GM12878 (cell line): ENCODE results near the gene SPATC1L. TPM values are rescaled to one million over a fixed set of nuclear protein-coding genes. Genes with fewer than 3 reads are reported as not detected.
"Not testable (repeated sequence)": the region's sequence is repeated elsewhere in the genome, so short reads cannot be mapped to it uniquely, and the experiment has no call there.

ENCODE experiments used
- ATAC-seq: fragments of 200-7000 bp; cut with Tn5 transposase; 3 replicates; pipeline ENCODE4 v1.9.1; 2020; ENCODE audit warnings: mild to moderate bottlenecking, moderate library complexity
- BruUV-seq: library from RNA; stranded (reverse); fragments of 400-500 nt; replicated peaks from 2 replicates; lab custom pipeline; 2021; lab: Mats Ljungman, UMichigan
- CTCF ChIA-PET: fragments of 300-600 bp; sonication (Branson Sonifier 250); formaldehyde crosslinking; extraction: SDS; loops from one replicate; lab custom pipeline; 2021; ENCODE audit warnings: inconsistent platforms; lab: Yijun Ruan, JAX
- POLR2A ChIA-PET: fragments of 350-600 bp; formaldehyde crosslinking; extraction: SDS; loops from one replicate; lab custom pipeline; 2021; ENCODE audit warnings: inconsistent platforms; lab: Charles Lee
- RAD21 ChIA-PET: fragments of 300-600 bp; sonication (Branson Sonifier 250); formaldehyde crosslinking; loops from one replicate; lab custom pipeline; 2023; ENCODE audit warnings: antibody characterized with exemption; ENCODE audit not compliant: unreplicated experiment; lab: Charles Lee
- SMC1A ChIA-PET: fragments of 300-600 bp; sonication (Branson Sonifier 250); formaldehyde crosslinking; loops from one replicate; lab custom pipeline; 2023; ENCODE audit not compliant: unreplicated experiment, uncharacterized antibody; lab: Charles Lee
- DNase-seq: peaks from one replicate; pipeline ENCODE4 v3.0.0-alpha.2; 2011; ENCODE audit warnings: low read depth, low spot score
- FAIRE-seq: peaks from 3 replicates; lab custom pipeline; 2011; peaks lifted over from hg19 to GRCh38; lab: Jason Lieb, UNC
- H2AFZ ChIP-seq: 2 replicates; pipeline ENCODE4 v1.6.0; 2011; ENCODE audit warnings: low read depth, low read length, control low read depth; ENCODE audit not compliant: control insufficient read depth
- H3K27ac ChIP-seq: 2 replicates; pipeline ENCODE4 v1.5.1; 2011; ENCODE audit warnings: control low read depth; ENCODE audit not compliant: control insufficient read depth, insufficient read depth
- H3K27me3 ChIP-seq, 2 experiments: replicated peaks in 1 of 2; 2 replicates each; pipeline versions ENCODE4 v1.6.0 to v1.6.1; 2011; ENCODE audit warnings: low read length in 1 of 2; ENCODE audit not compliant: control insufficient read depth in 2 of 2, insufficient read depth in 2 of 2
- H3K36me3 ChIP-seq, 2 experiments: 2 replicates each; pipeline ENCODE4 v1.5.1; 2011; ENCODE audit warnings: low read length in 1 of 2; ENCODE audit not compliant: control insufficient read depth in 2 of 2, insufficient read depth in 2 of 2
- H3K4me1 ChIP-seq: 2 replicates; pipeline ENCODE4 v1.6.1; 2011; ENCODE audit warnings: mild to moderate bottlenecking, low read length, moderate library complexity, mixed read lengths; ENCODE audit not compliant: control insufficient read depth, insufficient read depth
- H3K4me2 ChIP-seq: 2 replicates; pipeline ENCODE4 v1.6.0; 2011; ENCODE audit warnings: control low read depth; ENCODE audit not compliant: control insufficient read depth, insufficient read depth
- H3K4me3 ChIP-seq: fragments of 200-600 bp; sonication (generic); 2 replicates; pipeline ENCODE4 v1.5.1; 2016
- H3K79me2 ChIP-seq: 2 replicates; pipeline ENCODE4 v1.6.0; 2011; ENCODE audit warnings: low read length; ENCODE audit not compliant: control insufficient read depth, insufficient read depth
- H3K9ac ChIP-seq: 2 replicates; pipeline ENCODE4 v1.8.0; 2011; ENCODE audit warnings: low read length, control low read depth, mixed read lengths; ENCODE audit not compliant: control insufficient read depth, insufficient read depth
- H3K9me3 ChIP-seq: replicated peaks from 3 replicates; pipeline ENCODE4 v1.5.1; 2011; ENCODE audit warnings: mild to moderate bottlenecking, low read length; ENCODE audit not compliant: control insufficient read depth, insufficient read depth
- H4K20me1 ChIP-seq: 2 replicates; pipeline ENCODE4 v1.6.0; 2011; ENCODE audit not compliant: control insufficient read depth, insufficient read depth
- RUNX3 ChIP-seq: IDR thresholded peaks from 2 replicates; pipeline ENCODE4 v1.6.1; 2012; ENCODE audit warnings: low read length, inconsistent platforms
- WGBS: methylation state at CpG from one replicate; pipeline ENCODE4 v1.1.6; 2016; ENCODE audit warnings: low lambda C conversion rate; ENCODE audit not compliant: insufficient replicate concordance, insufficient coverage; ENCODE audit errors: missing lambda C conversion rate; 5-methylcytosine and 5-hydroxymethylcytosine counted together
- in situ Hi-C: fragments of 300-500 bp; cut with MboI; formaldehyde crosslinking; loops from 9 replicates; pipeline ENCODE4 v1.14.3; 2018; ENCODE audit warnings: mixed read lengths
- intact Hi-C: fragments of 100-400 bp; cut with micrococcal nuclease; formaldehyde crosslinking; loops from one replicate; pipeline ENCODE4 v1.14.2; 2022; ENCODE audit not compliant: unreplicated experiment
- polyA plus RNA-seq, 11 experiments: library from polyadenylated mRNA; depleted of rRNA in 4 of 11; unstranded in 6 of 11; stranded (reverse) in 5 of 11; fragments of >200 nt; fragmentation: Nextera tagmentation in 4 of 11; fragmentation: Illumina TruSeq in 1 of 11; extraction: Ambion mirVana in 4 of 11; extraction: Trizol in 1 of 11; gene quantifications; 1 replicate in 1 of 11; 2 replicates in 10 of 11; pipeline versions ENCODE4 v1.2.1 to v1.2.3, GENCODE V29; 2011 to 2016; ENCODE audit warnings: inconsistent platforms in 2 of 11, missing spikeins in 2 of 11, low read depth in 1 of 11
- total RNA-seq, 4 experiments: library from RNA; depleted of rRNA in 3 of 4; stranded (reverse); fragments of >200 nt in 3 of 4; fragmentation: Illumina TruSeq in 1 of 4; extraction: Trizol in 1 of 4; gene quantifications; 2 replicates each; pipeline versions ENCODE4 v1.2.1 to v1.2.3, GENCODE V29; 2013 to 2021

The SPATC1L gene
- total and polyA plus RNA-seq, 10 of the 15 experiments (the other 5 are each of a cell fraction or from before 2014, with no cell fraction given) = 1.4 to 16.0 (median 7.0) TPM; not detected in 2

DNA sequence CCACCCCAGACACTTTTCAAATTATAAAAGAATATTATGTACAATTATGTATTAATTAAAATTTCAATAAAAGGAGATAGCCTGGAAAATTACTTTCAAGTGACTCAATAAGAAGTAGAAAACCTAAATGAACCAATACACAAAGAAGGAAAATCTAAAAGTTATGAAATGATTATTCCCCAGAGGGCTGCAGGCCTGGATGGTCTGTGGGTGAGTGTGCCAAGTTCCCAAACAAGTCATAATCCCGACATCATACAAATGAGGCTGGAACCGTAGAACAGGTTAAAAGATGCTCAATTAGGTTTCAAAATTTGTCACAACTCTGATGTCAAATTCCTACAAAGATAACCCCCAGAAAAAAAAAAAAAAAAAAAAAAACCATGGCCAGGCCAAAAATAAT is 12.7 kb downstream of the SPATC1L start:
- H3K4me1 ChIP-seq = no peaks in the 10 kb centered on the region; the same call in 1 of the 2 replicates
- no peaks in the 10 kb centered on the region for H3K79me2 ChIP-seq
- ChIA-PET POLR2A (no interaction called here), RAD21 (no interaction called here), CTCF (no interaction called here), SMC1A (no interaction called here)
- H3K4me3 ChIP-seq = no peak overlapping the region
- H3K9me3 ChIP-seq = peaks cover 2% of the 10 kb centered on the region; the same call in 1 of the 3 replicates
- H3K36me3 ChIP-seq = no peaks in the 10 kb centered on the region
- DNase-seq (no peak), FAIRE-seq (no peak), ATAC-seq (no peak)
- intact Hi-C loops = no loop called here
- in situ Hi-C loops = no loop called here
- H4K20me1 ChIP-seq = no peaks in the 10 kb centered on the region
- TF ChIP-seq RUNX3 = no peak
- H3K4me2 ChIP-seq = no peak overlapping the region
- no peak overlapping the region for H3K9ac ChIP-seq
- no peaks in the 10 kb centered on the region for H3K27me3 ChIP-seq
- BruUV-seq = no TSS peak
- WGBS = 4% methylated on average over 2 of the region's 2 CpGs
- no peak overlapping the region for H3K27ac ChIP-seq
- no peak overlapping the region for H2AFZ ChIP-seq

DNA sequence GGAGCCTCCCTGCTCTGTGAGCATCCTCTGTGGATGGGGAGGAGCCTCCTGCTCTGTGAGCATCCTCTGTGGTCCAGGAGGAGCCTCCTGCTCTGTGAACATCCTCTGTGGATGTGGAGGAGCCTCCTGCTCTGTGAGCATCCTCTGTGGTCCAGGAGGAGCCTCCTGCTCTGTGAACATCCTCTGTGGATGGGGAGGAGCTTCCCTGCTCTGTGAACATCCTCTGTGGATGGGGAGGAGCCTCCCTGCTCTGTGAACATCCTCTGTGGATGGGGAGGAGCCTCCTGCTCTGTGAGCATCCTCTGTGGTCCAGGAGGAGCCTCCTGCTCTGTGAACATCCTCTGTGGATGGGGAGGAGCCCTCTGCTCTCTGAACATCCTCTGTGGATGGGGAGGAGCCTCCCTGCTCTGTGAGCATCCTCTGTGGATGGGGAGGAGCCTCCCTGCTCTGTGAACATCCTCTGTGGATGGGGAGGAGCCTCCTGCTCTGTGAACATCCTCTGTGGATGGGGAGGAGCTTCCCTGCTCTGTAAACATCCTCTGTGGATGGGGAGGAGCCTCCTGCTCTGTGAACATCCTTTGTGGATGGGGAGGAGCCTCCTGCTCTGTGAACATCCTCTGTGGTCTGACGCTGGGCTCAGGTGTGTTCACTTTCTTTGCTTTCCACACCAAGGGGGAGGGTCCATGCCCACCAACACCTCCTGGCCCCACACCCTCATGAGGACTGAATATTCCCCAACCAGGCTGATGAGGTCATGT is 13.6 kb downstream of the SPATC1L start:
- SMC1A ChIA-PET, RAD21 ChIA-PET, H3K4me2 ChIP-seq, POLR2A ChIA-PET, H3K27me3 ChIP-seq, BruUV-seq, H3K9me3 ChIP-seq, intact Hi-C loops, H2AFZ ChIP-seq, ATAC-seq, in situ Hi-C loops, FAIRE-seq, H4K20me1 ChIP-seq, H3K36me3 ChIP-seq, H3K4me1 ChIP-seq, H3K9ac ChIP-seq, H3K4me3 ChIP-seq, CTCF ChIA-PET, DNase-seq, H3K79me2 ChIP-seq, H3K27ac ChIP-seq: not testable (repeated sequence)
- WGBS = 27% methylated on average over 1 of the region's 1 CpG
